HG03045 (cell line): ENCODE data around the gene GPC3.
"Not testable (repeated sequence)": the region's sequence is repeated elsewhere in the genome, so short reads cannot be mapped to it uniquely, and the experiment has no call there.

Experiments used
- ATAC-seq: cut with Tn5 transposase; IDR thresholded peaks from one replicate; pipeline ENCODE4 v1.9.1; 2021; ENCODE audit warnings: mild to moderate bottlenecking, moderate library complexity; ENCODE audit not compliant: unreplicated experiment

Gene GPC3

GRCh38 chrX:133655275-133656265, 329.8 kb downstream of the GPC3 start:
- no peak for ATAC-seq

- no peak for ATAC-seq
Measured at GRCh38 chrX:133654811-133655210, 330.6 kb downstream of the GPC3 start.

- ATAC-seq, result no peak
Measured at GRCh38 chrX:133653358-133653757, 332.0 kb downstream of the GPC3 start.

DNA sequence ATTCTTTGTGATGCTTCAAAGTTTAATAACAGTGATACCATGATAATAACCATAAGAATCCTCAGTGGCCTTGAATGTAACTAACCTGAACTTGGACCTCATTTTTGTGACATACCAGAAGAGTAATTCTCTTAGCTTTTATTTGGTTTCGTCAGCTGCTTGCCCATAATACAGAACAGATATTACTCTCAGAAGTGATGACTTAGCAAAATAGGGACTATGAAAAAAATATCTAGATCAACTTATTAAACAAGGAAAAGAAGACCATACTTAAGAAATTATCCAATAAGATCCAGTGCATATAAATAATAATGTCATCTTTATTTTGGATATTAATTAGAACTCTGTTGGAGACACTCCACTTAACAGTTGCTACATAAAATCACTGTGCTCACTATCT, 333.2 kb downstream of the GPC3 start:
- no peak for ATAC-seq

DNA sequence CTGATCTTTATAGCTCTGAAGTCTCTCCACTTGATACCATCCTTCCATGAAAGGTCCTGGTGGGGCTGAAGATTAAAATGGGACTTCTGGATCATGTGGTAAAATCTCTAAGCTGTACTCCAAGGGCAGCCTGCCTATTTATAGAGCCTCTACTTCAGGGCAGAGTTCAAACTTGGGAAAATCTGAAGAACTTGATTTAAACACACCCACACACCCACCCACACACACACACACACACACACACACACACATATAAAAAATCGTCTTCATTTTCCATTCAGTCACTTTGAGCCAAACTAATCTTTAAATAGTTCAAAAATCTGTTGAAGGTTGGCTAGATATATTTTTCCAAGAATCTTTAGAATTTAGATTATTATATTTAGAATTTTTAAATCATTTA, 335.2 kb downstream of the GPC3 start:
- no peak for ATAC-seq

DNA sequence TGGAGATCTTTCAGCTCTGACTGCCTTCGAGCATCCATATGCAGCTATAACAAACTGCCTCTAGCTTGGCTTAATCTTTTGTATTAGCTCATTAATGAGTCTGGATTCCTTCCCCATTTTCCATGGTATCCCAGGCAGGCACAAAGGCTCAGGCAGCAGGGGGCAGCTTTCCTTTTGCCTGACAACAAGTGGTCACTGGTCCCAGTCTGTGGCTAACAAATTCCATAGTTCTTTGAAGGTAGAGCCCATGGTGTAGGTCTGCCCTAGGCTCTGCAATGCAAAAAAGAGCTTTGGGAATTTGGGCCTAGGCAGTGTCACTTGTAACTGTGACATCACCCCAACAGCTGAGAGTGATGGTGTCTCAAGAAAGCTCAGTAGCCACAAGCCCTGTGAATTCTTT, 335.7 kb downstream of the GPC3 start:
- ATAC-seq, result no peak

GRCh38 chrX:133648594-133648993, 336.8 kb downstream of the GPC3 start:
- ATAC-seq, result no peak

- no peak for ATAC-seq
Measured at GRCh38 chrX:133646719-133647116, 338.7 kb downstream of the GPC3 start.

- ATAC-seq, result no peak
Measured at GRCh38 chrX:133645977-133646718, 339.2 kb downstream of the GPC3 start.

DNA sequence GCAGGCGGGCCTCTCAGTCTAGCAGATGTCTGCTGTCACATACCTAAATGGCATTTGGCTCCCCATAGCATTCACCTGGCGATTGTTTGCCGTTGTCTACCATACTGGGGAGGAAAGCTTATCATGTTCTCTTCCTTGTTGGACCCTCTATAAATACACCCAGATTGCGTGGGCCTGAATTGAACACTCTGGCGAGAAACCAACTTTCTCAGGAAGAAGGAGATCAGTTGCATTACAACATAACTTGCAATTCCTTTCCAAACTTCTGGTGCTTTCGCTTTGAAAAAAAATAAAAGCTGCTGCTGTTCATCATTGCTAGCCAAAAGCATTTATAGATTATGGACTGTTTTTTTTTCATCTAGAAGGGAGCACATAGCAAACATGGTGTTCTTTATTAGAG, 340.1 kb downstream of the GPC3 start:
- ATAC-seq, result no peak

DNA sequence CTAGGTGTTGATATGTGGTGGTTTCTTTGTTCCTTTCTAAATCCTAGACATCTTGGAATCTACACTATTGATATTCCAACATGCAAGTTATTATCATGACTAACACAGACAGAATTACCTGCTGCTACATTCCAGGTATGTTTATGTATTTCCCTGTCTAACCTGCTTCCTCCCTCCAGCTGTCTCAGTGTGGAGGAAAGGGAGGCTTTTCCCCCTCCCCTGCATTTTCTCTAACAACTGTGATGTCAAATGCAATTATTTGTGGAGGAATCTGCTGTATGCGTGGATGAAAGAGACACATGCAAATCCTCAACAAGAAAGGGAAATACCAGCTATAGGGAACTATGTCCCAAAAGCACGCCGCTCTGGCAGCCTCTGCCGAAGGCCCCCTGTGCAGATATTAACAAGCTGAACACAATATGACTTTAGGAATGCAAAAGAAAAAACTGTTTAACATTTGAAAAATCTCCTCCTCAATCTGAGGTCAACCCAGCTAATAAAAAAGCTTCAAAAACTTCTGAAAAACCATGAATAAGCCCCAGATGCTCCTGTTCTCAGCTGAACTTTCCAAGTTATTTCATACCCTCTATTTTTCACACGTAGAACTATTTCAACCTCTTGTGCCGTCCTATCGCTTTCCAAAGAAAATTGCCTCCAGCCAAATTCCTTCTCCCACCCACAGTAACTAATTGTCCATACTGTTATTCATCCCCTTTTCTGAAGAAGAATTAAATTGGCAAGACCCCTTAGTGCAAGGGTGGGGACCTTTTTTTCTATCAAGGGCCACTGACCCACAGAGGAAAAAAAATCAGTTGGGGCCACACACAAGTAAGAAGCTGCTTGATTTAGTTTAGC, 345.0 kb downstream of the GPC3 start:
- ATAC-seq, result no peak

GRCh38 chrX:133639726-133640125, 345.7 kb downstream of the GPC3 start:
- ATAC-seq, result no peak

DNA sequence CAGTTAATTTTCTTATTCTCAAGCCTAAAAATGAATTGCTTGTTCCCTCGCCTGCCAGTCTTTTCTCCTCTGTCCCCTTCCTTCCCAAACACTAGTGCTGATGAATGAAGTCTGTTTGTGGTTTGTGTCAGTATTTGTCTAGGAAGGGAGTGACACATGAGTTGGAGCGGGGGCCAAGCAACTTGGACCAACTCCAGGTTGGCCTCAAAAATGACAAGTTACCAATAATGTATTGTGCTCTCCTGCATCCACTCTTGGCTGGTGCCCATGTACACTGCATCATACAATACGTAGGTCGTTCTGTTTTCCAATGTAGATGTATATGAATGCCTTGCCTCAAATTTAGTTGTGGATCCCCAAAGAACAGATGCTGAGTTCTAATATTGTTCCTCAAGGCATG, 347.1 kb downstream of the GPC3 start:
- no peak for ATAC-seq

DNA sequence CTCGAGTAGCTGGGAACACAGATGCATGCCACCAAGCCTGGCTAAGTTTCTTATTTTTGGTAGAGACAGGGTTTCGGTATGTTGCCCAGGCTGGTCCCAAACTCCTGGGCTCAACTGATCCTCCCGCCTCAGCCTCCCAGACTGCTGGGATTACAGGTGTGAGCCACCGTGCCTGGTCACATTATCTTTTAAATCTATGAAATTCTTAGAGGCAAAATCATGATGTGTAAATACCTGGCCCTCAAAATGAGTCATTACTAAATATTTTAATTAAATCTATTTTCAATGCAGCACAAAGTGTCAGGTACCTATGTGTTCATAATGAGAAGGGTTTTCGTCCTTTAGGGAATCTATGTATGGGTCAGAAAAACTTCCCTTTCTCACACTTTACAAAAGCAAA, 347.6 kb downstream of the GPC3 start:
- no peak for ATAC-seq

DNA sequence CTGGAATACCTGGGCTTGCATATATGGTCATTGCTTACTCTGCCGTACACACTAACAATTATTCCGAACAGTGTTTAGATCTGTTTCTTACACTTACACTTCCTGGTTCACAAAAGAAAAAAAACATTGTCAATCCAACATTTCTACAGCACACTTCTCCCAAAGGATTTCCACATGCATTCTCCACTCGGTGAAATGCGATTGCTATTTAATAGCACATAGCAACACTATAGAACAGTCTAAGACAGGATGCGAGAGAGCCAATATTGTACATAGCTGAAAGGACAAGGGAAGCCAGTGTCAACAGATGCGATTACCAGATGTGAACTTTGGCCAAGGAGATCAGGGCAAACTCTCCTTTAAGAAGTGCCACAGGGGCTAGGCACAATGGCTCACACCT, 349.4 kb downstream of the GPC3 start:
- ATAC-seq, result no peak

- ATAC-seq, result no peak
Measured at GRCh38 chrX:133634416-133634815, 351.0 kb downstream of the GPC3 start.

DNA sequence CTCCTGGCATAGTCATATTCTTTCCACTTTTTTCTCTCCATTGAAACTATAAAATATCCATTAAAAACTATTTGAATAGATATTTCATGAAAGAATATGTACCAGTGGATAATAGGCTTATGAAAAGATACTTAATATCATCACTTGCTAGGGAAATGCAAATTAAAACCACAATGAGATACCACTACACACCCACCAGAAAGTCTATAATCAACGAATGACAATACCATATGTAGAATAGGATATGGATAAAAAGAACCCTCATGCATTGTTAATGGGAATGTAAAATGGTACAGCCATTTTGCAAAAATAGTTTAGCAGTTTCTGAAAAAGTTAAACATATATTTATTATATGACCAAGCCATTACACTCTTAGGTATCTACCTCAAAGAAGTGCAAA, 351.4 kb downstream of the GPC3 start:
- ATAC-seq, result no peak

- ATAC-seq, result no peak
Measured at GRCh38 chrX:133633162-133633561, 352.2 kb downstream of the GPC3 start.

GRCh38 chrX:133630362-133630761, 355.0 kb downstream of the GPC3 start:
- no peak for ATAC-seq

- no peak for ATAC-seq
Measured at GRCh38 chrX:133627673-133628072, 357.7 kb downstream of the GPC3 start.

DNA sequence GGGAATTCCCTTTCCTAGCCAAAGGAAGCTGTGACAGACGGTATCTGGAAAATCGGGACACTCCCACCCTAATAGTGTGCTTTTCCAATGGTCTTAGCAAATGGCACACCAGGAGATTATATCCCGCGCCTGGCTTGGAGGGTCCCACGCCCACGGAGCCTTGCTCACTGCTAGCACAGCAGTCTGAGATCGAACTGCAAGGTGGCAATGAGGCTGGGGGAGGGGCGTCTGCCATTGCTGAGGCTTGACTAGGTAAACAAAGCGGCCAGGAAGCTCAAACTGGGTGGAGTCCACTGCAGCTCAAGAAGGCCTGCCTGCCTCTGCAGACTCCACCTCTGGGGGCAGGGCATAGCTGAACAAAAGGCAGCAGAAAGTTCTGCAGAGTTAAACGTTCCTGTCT, 364.0 kb downstream of the GPC3 start:
- not testable (repeated sequence) for ATAC-seq
